ENCODE data around the gene MAP4K4. TPM values are rescaled to one million over a fixed set of nuclear protein-coding genes. Genes with fewer than 3 reads are reported as not detected.

The MAP4K4 gene
- total and polyA plus RNA-seq, 8 donors: 9.7 to 38.7 (median 15.3) TPM

DNA sequence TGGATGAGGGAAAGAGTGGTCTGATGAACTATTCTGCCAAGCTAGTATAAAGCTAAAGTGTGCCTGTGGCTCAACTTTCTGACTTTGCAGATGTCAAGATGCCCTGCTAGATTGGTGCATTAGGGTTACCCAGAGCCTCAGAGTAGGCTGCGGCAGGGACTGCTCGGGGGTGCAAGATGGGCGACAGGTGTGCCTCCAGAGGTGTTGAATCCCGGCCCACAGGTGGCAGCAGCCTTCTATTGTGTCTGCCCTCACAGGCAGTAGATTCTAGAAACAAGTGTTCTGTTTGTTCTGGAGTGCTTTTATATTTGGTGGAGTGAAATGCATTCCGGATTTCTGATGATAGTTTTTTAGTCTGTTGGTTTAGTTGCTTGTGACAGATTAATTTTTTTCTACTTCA lies 162.7 kb downstream of the MAP4K4 start:
- TF ChIP-seq, protein P1, sequence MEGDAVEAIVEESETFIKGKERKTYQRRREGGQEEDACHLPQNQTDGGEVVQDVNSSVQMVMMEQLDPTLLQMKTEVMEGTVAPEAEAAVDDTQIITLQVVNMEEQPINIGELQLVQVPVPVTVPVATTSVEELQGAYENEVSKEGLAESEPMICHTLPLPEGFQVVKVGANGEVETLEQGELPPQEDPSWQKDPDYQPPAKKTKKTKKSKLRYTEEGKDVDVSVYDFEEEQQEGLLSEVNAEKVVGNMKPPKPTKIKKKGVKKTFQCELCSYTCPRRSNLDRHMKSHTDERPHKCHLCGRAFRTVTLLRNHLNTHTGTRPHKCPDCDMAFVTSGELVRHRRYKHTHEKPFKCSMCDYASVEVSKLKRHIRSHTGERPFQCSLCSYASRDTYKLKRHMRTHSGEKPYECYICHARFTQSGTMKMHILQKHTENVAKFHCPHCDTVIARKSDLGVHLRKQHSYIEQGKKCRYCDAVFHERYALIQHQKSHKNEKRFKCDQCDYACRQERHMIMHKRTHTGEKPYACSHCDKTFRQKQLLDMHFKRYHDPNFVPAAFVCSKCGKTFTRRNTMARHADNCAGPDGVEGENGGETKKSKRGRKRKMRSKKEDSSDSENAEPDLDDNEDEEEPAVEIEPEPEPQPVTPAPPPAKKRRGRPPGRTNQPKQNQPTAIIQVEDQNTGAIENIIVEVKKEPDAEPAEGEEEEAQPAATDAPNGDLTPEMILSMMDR (IDR thresholded peaks at IDR 0.05): no peak
- WGBS, 2 donors: 77 to 81% methylated on average over 5 of the region's 5 CpGs
- FAIRE-seq: no peak
- Histone ChIP-seq H3K27me3 (no peaks in the 10 kb centered on the region), H3K4me1 (no peaks in the 10 kb centered on the region), H3K4me3 (no peak overlapping the region), H3K27ac (no peak overlapping the region), H3K9me3 (no peaks in the 10 kb centered on the region), H3K36me3 (peaks cover 0 to 18% (median 0%) of the 10 kb centered on the region in 3 donors)
- intact Hi-C loops (cut with DNase I): no loop called here
- no peak for ATAC-seq
- DNase-seq: no peak

DNA sequence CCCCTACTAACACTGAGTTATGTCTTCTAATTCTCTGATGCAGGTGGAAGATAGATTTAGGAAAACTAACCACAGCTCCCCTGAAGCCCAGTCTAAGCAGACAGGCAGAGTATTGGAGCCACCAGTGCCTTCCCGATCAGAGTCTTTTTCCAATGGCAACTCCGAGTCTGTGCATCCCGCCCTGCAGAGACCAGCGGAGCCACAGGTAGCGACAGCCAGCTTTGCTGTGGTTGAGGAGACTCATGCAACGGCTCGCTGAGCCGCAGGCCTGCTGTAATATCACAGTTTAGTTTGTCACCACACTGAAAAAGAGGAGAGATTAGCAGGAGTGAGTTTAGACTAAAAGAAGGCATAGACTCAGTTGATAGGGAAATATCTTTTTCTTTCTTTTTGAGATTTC lies 163.3 kb downstream of the MAP4K4 start:
- FAIRE-seq (no peak), ATAC-seq (no peak), DNase-seq (no peak)
- TF ChIP-seq, protein P1 (IDR thresholded peaks at IDR 0.05): no peak
- Histone ChIP-seq H3K4me1 (no peaks in the 10 kb centered on the region), H3K27ac (no peak overlapping the region), H3K9me3 (no peaks in the 10 kb centered on the region), H3K27me3 (no peaks in the 10 kb centered on the region), H3K4me3 (no peak overlapping the region), H3K36me3 (peaks cover 0 to 24% (median 0%) of the 10 kb centered on the region in 3 donors)
- intact Hi-C loops (cut with DNase I): no loop called here
- WGBS, 2 donors: 94 to 97% methylated on average over 8 of the region's 8 CpGs

DNA sequence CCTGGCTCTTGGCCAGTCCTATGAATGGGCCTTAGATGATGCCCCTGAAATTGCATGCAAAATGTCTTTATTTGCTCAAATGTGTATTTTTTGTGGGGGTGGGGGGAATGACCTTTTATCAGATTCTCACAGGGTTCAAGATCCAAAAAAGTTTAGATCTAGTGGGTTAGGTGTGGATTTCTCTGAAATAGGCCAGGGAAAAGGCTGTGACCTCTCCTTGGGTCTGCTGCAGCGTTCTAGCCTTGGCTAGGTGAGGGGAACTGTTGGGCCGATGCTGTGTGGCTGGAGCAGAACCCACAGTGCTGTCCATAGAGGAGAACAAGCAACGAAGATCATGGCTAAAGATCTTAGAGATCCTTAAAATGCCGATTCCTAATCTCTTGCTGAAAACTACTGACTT lies 163.9 kb downstream of the MAP4K4 start:
- H3K4me3 ChIP-seq: no peak overlapping the region
- H3K36me3 ChIP-seq: peaks cover 0 to 28% (median 0%) of the 10 kb centered on the region in 3 donors
- FAIRE-seq (no peak), DNase-seq (no peak), ATAC-seq (no peak)
- H3K27ac ChIP-seq: no peak overlapping the region
- H3K27me3 ChIP-seq: no peaks in the 10 kb centered on the region
- TF ChIP-seq, protein P1 (IDR thresholded peaks at IDR 0.05): no peak
- H3K9me3 ChIP-seq: no peaks in the 10 kb centered on the region
- intact Hi-C loops (cut with DNase I): no loop called here
- WGBS, 2 donors: 94 to 95% methylated on average over 4 of the region's 4 CpGs
- no peaks in the 10 kb centered on the region for H3K4me1 ChIP-seq

DNA sequence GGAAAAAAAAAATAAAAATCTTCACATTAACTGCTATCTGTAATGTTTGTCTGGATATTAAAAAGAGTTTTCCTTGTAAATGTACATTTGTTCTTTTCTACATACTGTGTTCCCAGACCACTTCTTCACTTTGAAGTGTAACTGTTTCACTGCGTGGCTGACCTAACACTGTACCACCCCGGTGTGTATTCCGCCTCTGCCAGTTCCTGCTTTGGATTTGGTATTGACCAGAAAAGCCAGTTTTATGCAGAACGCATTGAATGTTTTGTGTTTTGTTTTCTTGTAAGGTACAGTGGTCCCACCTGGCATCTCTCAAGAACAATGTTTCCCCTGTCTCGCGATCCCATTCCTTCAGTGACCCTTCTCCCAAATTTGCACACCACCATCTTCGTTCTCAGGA lies 166.0 kb downstream of the MAP4K4 start:
- no peaks in the 10 kb centered on the region for H3K9me3 ChIP-seq
- no peak overlapping the region for H3K4me3 ChIP-seq
- intact Hi-C loops (cut with DNase I): no loop called here
- DNase-seq (no peak), FAIRE-seq (no peak), ATAC-seq (no peak)
- H3K36me3 ChIP-seq: peaks cover 0 to 44% (median 3%) of the 10 kb centered on the region in 3 donors
- WGBS, 2 donors: 93 to 97% methylated on average over 7 of the region's 7 CpGs
- no peaks in the 10 kb centered on the region for H3K4me1 ChIP-seq
- no peak overlapping the region for H3K27ac ChIP-seq
- no peaks in the 10 kb centered on the region for H3K27me3 ChIP-seq
- TF ChIP-seq, protein P1 (IDR thresholded peaks at IDR 0.05): no peak

DNA sequence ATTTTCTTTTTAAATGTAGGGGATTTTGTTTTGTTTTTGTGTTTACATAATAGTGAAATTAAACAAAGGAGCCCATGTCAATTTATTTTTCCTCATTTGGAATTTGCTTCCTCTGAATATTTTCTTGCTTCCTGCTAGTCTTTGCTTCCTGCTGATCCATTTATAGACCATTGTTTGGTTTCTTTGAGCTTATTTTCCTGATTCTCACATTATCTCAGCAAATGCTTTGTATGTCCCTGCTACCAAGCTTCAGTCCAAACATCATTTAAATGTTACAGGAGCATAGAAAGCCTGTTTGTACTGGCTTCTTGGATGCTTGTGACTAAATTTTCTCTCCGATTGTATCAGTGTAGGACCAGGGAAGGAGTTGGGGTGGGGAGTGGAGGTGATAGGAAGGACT lies 166.9 kb downstream of the MAP4K4 start:
- intact Hi-C loops (cut with DNase I): no loop called here
- DNase-seq: no peak
- TF ChIP-seq, protein P1 (IDR thresholded peaks at IDR 0.05): no peak
- H3K4me1 ChIP-seq: no peaks in the 10 kb centered on the region
- ATAC-seq: no peak
- H3K27ac ChIP-seq: no peak overlapping the region
- FAIRE-seq: no peak
- WGBS, 2 donors: 93 to 94% methylated on average over 1 of the region's 1 CpG
- H3K9me3 ChIP-seq: no peaks in the 10 kb centered on the region
- peaks cover 0 to 50% (median 3%) of the 10 kb centered on the region in 3 donors for H3K36me3 ChIP-seq
- no peak overlapping the region for H3K4me3 ChIP-seq
- no peaks in the 10 kb centered on the region for H3K27me3 ChIP-seq

Data from pancreas (tissue), 10 donors.